Cardiac muscle cell (in vitro differentiated cells and primary cell): ENCODE data around the gene UXS1. TPM values are rescaled to one million over a fixed set of nuclear protein-coding genes. Genes with fewer than 3 reads are reported as not detected.

Source experiments
- DNase-seq, 2 donors: peaks; one replicate each; pipeline versions ENCODE4 v3.0.0 to v3.0.0-alpha.2; 2010 to 2017; ENCODE audit warnings: low read depth in 1 of 2, low spot score in 1 of 2
- H3K27ac ChIP-seq: fragments of 200-600 bp; sonication (generic); 2 replicates; pipeline ENCODE4 v1.5.1; 2016
- H3K27me3 ChIP-seq: fragments of 200-600 bp; sonication (generic); 2 replicates; pipeline ENCODE4 v1.6.0; 2016; ENCODE audit warnings: control low read depth
- H3K36me3 ChIP-seq: fragments of 200-600 bp; sonication (generic); 2 replicates; pipeline ENCODE4 v1.5.1; 2016; ENCODE audit warnings: control low read depth
- H3K4me1 ChIP-seq: fragments of 200-600 bp; sonication (generic); 2 replicates; pipeline ENCODE4 v1.8.1; 2017; ENCODE audit warnings: low read depth, mild to moderate bottlenecking, mixed run types
- H3K4me3 ChIP-seq: fragments of 200-600 bp; sonication (generic); 2 replicates; pipeline ENCODE4 v1.5.1; 2016; ENCODE audit warnings: mild to moderate bottlenecking
- H3K9me3 ChIP-seq: fragments of 200-600 bp; sonication (generic); 2 replicates; pipeline ENCODE4 v1.5.1; 2017; ENCODE audit warnings: low read depth, mild to moderate bottlenecking, control low read depth
- CTCF ChIP-seq: IDR thresholded peaks from 2 replicates; pipeline ENCODE4 v1.5.1; 2012; ENCODE audit warnings: low read depth, mild to moderate bottlenecking, low read length
- polyA plus RNA-seq: library from polyadenylated mRNA; unstranded; fragments of >200 nt; fragmentation: Nextera tagmentation; extraction: Ambion mirVana; gene quantifications from 2 replicates; pipeline ENCODE4 v1.2.1, GENCODE V29; 2016
- total RNA-seq: library from RNA; depleted of rRNA; stranded (reverse); fragments of >200 nt; gene quantifications from 2 replicates; pipeline ENCODE4 v1.2.3, GENCODE V29; 2016

Gene UXS1
- total and polyA plus RNA-seq, 2 experiments from 2014 or later, result 28.8 to 44.9 TPM

DNA sequence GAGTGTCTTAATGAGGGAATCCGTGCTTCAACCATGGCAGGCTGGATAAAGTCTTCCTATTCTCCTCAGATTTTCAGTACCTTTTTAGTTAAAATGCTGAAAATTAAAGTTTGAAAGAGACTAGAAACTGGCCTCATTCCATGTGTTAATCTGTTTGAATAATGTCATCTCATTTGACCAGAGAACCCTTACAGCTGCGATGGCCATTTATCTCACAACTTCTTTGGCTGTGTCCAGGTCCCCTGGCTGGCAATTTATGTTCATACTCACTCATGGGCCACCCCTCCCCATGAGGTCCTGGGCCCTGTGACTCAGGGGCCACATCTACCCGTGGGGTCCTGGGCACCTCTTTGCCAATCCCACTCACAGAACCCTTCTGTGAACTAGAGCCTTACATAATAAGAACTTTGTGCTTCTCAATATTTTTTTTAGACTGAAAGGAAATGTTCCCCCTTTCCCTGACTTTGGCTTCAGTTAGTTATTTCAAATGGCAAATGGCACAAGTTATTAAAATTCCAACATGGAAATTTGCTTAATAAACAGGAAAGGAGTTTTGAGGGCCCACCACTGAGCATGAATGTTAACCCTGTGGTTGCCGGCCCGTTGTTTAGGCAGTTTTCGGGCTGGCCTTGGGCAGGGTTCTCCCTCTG is 134.6 kb downstream of the UXS1 start:
- H3K27me3 ChIP-seq, result peaks cover 8% of the 10 kb centered on the region
- peaks cover 6% of the 10 kb centered on the region for H3K4me1 ChIP-seq
- no peaks in the 10 kb centered on the region for H3K9me3 ChIP-seq
- no peak overlapping the region for H3K4me3 ChIP-seq
- TF ChIP-seq CTCF, result no peak
- no peaks in the 10 kb centered on the region for H3K36me3 ChIP-seq
- no peak overlapping the region for H3K27ac ChIP-seq
- no peak for DNase-seq

GRCh38 chr2:106058469-106059137 is 135.5 kb downstream of the UXS1 start:
- H3K36me3 ChIP-seq, result no peaks in the 10 kb centered on the region
- DNase-seq, result no peak
- H3K27me3 ChIP-seq, result peaks cover 2% of the 10 kb centered on the region
- no peak for TF ChIP-seq CTCF
- H3K4me1 ChIP-seq, result peaks cover 6% of the 10 kb centered on the region
- no peak overlapping the region for H3K27ac ChIP-seq
- H3K4me3 ChIP-seq, result no peak overlapping the region
- H3K9me3 ChIP-seq, result no peaks in the 10 kb centered on the region

- Histone ChIP-seq H3K9me3 (no peaks in the 10 kb centered on the region), H3K4me1 (peaks cover 6% of the 10 kb centered on the region), H3K36me3 (no peaks in the 10 kb centered on the region), H3K27me3 (peaks cover 2% of the 10 kb centered on the region), H3K27ac (no peak overlapping the region), H3K4me3 (no peak overlapping the region)
- TF ChIP-seq CTCF, result no peak
- DNase-seq, result no peak
Measured at GRCh38 chr2:106057206-106057605, 136.9 kb downstream of the UXS1 start.

GRCh38 chr2:106054880-106055655 is 139.0 kb downstream of the UXS1 start:
- H3K27ac ChIP-seq, result no peak overlapping the region
- peaks cover 6% of the 10 kb centered on the region for H3K4me1 ChIP-seq
- H3K4me3 ChIP-seq, result no peak overlapping the region
- H3K27me3 ChIP-seq, result peaks cover 2% of the 10 kb centered on the region
- no peak for DNase-seq
- no peaks in the 10 kb centered on the region for H3K9me3 ChIP-seq
- TF ChIP-seq CTCF, result no peak
- H3K36me3 ChIP-seq, result no peaks in the 10 kb centered on the region

DNA sequence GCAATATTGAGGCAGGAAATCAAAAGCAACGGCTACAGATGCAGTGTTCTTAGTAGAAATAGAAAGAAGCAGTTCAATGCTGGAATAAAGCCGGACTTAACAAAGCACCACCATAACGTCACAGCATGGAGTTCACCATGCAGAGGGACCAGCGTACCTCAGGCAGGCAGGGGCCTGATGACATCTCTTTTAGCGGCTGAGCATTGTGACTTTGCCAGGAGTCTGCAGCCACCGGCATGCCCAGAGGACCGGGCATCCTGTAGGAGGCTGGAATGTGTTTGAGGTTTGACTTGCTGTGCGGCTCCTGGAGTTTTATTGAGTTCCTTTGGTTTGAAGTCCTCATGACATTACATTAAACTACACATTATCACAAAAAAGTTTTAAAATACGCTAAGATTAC is 139.8 kb downstream of the UXS1 start:
- peaks cover 6% of the 10 kb centered on the region for H3K4me1 ChIP-seq
- H3K9me3 ChIP-seq, result no peaks in the 10 kb centered on the region
- peaks cover 2% of the 10 kb centered on the region for H3K27me3 ChIP-seq
- H3K4me3 ChIP-seq, result no peak overlapping the region
- H3K27ac ChIP-seq, result no peak overlapping the region
- no peak for TF ChIP-seq CTCF
- H3K36me3 ChIP-seq, result no peaks in the 10 kb centered on the region
- DNase-seq, result no peak
